Adrenal gland (tissue), 12 donors: ENCODE measurements around the gene DUSP3. TPM values are rescaled to one million over a fixed set of nuclear protein-coding genes. Genes with fewer than 3 reads are reported as not detected.

Source experiments
- DNase-seq, 7 donors: peaks; one replicate each; pipeline ENCODE4 v3.0.0-alpha.2; 2019 to 2020
- H3K27ac ChIP-seq, 5 donors: fragments of 200-600 bp; sonication (generic) in 4 of 5; 1 replicate in 3 of 5; 2 replicates in 2 of 5; pipeline versions ENCODE4 v1.5.1 to v1.8.0; 2016 to 2020; ENCODE audit warnings: mild to moderate bottlenecking in 1 of 5
- H3K27me3 ChIP-seq: fragments of 200-600 bp; 2 replicates; pipeline ENCODE4 v1.8.0; 2021
- H3K36me3 ChIP-seq, 2 donors: fragments of 200-600 bp; replicated peaks in 1 of 2; 1 replicate in 1 of 2; 2 replicates in 1 of 2; pipeline versions ENCODE4 v1.5.1 to v1.8.0; 2018 to 2022
- H3K4me1 ChIP-seq, 2 donors: fragments of 200-600 bp; replicated peaks in 1 of 2; 1 replicate in 1 of 2; 2 replicates in 1 of 2; pipeline versions ENCODE4 v1.5.1 to v1.8.0; 2018 to 2021
- H3K4me3 ChIP-seq, 4 donors: fragments of 200-600 bp; sonication (generic) in 3 of 4; one replicate each; pipeline ENCODE4 v1.5.1; 2016 to 2018
- H3K9me3 ChIP-seq, 3 donors: fragments of 200-600 bp; sonication (generic) in 1 of 3; replicated peaks in 1 of 3; 1 replicate in 2 of 3; 2 replicates in 1 of 3; pipeline versions ENCODE4 v1.5.1 to v1.8.0; 2016 to 2021
- POLR2A ChIP-seq, 2 donors: fragments of 450-650 bp; IDR thresholded peaks; one replicate each; pipeline ENCODE4 v1.6.1; 2017; ENCODE audit warnings: antibody characterized with exemption in 2 of 2, mild to moderate bottlenecking in 2 of 2, moderate library complexity in 1 of 2
- WGBS, 4 donors: extraction: QIAGEN DNeasy Blood & Tissue Kit in 2 of 4; methylation state at CpG; one replicate each; pipeline versions ENCODE4 v1.1.5 to v1.1.7; 2013 to 2017; 5-methylcytosine and 5-hydroxymethylcytosine counted together
- intact Hi-C, 2 donors: fragments of 100-400 bp; cut with DNase I; formaldehyde crosslinking; loops; one replicate each; pipeline versions ENCODE4 v1.14.1 to v1.15.0; 2022 to 2023
- polyA plus RNA-seq, 3 donors: library from polyadenylated mRNA; stranded (reverse); fragments of 200-250 nt in 2 of 3; fragments of 350-450 nt in 1 of 3; fragmentation: Illumina TruSeq in 1 of 3; extraction: RNeasy Lipid Tissue Mini Kit (QIAGEN cat#74804) in 1 of 3; gene quantifications; one replicate each; pipeline ENCODE4 v1.2.3, GENCODE V29; 2013 to 2014
- total RNA-seq, 9 donors: library from RNA; depleted of rRNA in 4 of 9; stranded (reverse); fragments of >200 nt in 4 of 9; fragments of 120-200 nt in 1 of 9; fragmentation: NEBNext Ultra II Directional in 1 of 9; extraction: Animal tissue kit (Norgen Biotek cat#: 25700) in 1 of 9; gene quantifications; one replicate each; pipeline versions ENCODE4 v1.1.0 to v1.2.4, GENCODE V29; 2013 to 2023
- TF ChIP-seq, protein P1 (sequence below), 6 experiments: fragments of 450-650 bp in 4 of 6; fragments of 200-600 bp in 2 of 6; sonication (generic) in 1 of 6; IDR thresholded peaks; 1 replicate in 5 of 6; 2 replicates in 1 of 6; pipeline versions ENCODE4 v1.5.1 to v1.8.0; 2016 to 2021; ENCODE audit warnings: antibody characterized with exemption in 6 of 6, mild to moderate bottlenecking in 2 of 6, moderate library complexity in 1 of 6
- donor health status: healthy with polysubstance abuse.
- donor health status: Bipolar disorder and iron deficiency.
- donor health status: DM: yes; HTN: yes; CAD: no.
- donor health status: DM: no; HTN: no; CAD: no.
- donor health status: DM: no; HTN: no; CAD: no.
- donor health status: DM: yes; HTN: yes; CAD: no.

The DUSP3 gene
- total and polyA plus RNA-seq, 12 donors = 56.3 to 136 (median 79.5) TPM

DNA sequence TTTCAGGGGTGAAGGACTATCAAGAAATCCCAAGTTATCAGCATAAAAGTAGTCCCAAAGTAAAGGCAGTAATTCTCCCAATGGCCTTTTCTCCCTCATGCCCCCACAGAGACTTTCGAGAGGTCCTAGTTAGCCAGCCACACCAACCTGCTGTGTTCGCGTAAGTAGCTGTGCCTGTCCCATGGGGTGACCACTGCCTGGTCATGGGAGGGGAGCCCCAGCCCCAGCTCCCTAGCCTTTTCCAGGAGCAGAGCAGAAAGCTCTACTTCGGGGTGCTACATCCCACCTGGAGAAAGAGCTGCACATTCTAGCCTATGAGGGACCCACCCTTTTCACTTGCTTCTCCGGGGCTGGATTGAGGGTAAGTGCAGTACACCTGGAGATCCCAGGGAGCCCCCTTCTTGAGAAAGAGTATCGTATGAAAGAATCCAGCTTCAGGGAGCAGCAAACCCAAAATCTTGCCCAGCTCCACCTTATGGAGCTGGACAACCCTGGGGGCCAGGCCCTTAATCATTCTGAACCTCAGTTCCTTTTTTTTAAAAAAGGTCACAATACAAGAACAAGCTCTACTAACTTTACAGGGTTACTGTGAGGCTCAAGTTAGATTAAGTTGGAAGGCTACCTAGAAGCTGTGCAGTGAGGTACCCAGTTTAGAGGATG, 11.6 kb downstream of the DUSP3 start:
- Histone ChIP-seq H3K36me3 (peaks cover 0 to 43% of the 10 kb centered on the region in 2 donors), H3K27me3 (no peaks in the 10 kb centered on the region), H3K27ac (no peak overlapping the region), H3K4me3 (no peak overlapping the region), H3K4me1 (peaks cover 0 to 9% of the 10 kb centered on the region in 2 donors), H3K9me3 (no peaks in the 10 kb centered on the region)
- no peak for TF ChIP-seq POLR2A (IDR thresholded peaks at IDR 0.05)
- TF ChIP-seq, protein P1, sequence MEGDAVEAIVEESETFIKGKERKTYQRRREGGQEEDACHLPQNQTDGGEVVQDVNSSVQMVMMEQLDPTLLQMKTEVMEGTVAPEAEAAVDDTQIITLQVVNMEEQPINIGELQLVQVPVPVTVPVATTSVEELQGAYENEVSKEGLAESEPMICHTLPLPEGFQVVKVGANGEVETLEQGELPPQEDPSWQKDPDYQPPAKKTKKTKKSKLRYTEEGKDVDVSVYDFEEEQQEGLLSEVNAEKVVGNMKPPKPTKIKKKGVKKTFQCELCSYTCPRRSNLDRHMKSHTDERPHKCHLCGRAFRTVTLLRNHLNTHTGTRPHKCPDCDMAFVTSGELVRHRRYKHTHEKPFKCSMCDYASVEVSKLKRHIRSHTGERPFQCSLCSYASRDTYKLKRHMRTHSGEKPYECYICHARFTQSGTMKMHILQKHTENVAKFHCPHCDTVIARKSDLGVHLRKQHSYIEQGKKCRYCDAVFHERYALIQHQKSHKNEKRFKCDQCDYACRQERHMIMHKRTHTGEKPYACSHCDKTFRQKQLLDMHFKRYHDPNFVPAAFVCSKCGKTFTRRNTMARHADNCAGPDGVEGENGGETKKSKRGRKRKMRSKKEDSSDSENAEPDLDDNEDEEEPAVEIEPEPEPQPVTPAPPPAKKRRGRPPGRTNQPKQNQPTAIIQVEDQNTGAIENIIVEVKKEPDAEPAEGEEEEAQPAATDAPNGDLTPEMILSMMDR (IDR thresholded peaks at IDR 0.05) = no peak
- intact Hi-C loops = loop anchor here in 1 of 2 donors (10.0 kb wide), 1 partner anchor 78 kb away; the partner anchor contains the start of gene CD300LG
- WGBS, 4 donors = 78 to 87% (median 84%) methylated on average over 6 of the region's 6 CpGs
- DNase-seq = peak in 1 of 7 donors; percentile 39

GRCh38 chr17:43766413-43767052, 12.2 kb downstream of the DUSP3 start:
- Histone ChIP-seq H3K4me1 (peaks cover 0 to 9% of the 10 kb centered on the region in 2 donors), H3K27ac (no peak overlapping the region), H3K27me3 (no peaks in the 10 kb centered on the region), H3K9me3 (no peaks in the 10 kb centered on the region), H3K4me3 (no peak overlapping the region), H3K36me3 (peaks cover 0 to 37% of the 10 kb centered on the region in 2 donors)
- TF ChIP-seq, protein P1 (IDR thresholded peaks at IDR 0.05) = peak; percentile 61 to 88 (median 69)
- no peak for TF ChIP-seq POLR2A (IDR thresholded peaks at IDR 0.05)
- DNase-seq = peak in 5 of 7 donors; percentile 48 to 78 (median 74)
- intact Hi-C loops = loop anchor here in 1 of 2 donors (10.0 kb wide), 1 partner anchor 78 kb away; the partner anchor contains the start of gene CD300LG
- WGBS, 4 donors = 45 to 60% (median 56%) methylated on average over 7 of the region's 7 CpGs

GRCh38 chr17:43760254-43760852, 18.4 kb downstream of the DUSP3 start:
- peaks cover 1 to 3% of the 10 kb centered on the region in 2 donors for H3K4me1 ChIP-seq
- no peak overlapping the region for H3K27ac ChIP-seq
- DNase-seq = peak; percentile 92 to 98 (median 96)
- no peak overlapping the region for H3K4me3 ChIP-seq
- H3K9me3 ChIP-seq = no peaks in the 10 kb centered on the region
- H3K27me3 ChIP-seq = no peaks in the 10 kb centered on the region
- 7 to 10% (median 9%) methylated on average over 10 of the region's 10 CpGs for WGBS, 4 donors
- H3K36me3 ChIP-seq = no peaks in the 10 kb centered on the region
- intact Hi-C loops = loop anchor here (2.0 to 10.0 kb wide), 3 partner anchors 68 to 188 kb away; partner anchors contain the start of gene CD300LG (in 1 of the 2)
- TF ChIP-seq, protein P1 (IDR thresholded peaks at IDR 0.05) = peak; percentile 95 to 100 (median 100)
- TF ChIP-seq POLR2A (IDR thresholded peaks at IDR 0.05) = no peak

- TF ChIP-seq, protein P1 (IDR thresholded peaks at IDR 0.05) = no peak
- no peak for TF ChIP-seq POLR2A (IDR thresholded peaks at IDR 0.05)
- no peak for DNase-seq
- Histone ChIP-seq H3K27ac (no peak overlapping the region), H3K27me3 (no peaks in the 10 kb centered on the region), H3K4me1 (peaks cover 6 to 8% of the 10 kb centered on the region in 2 donors), H3K4me3 (no peak overlapping the region), H3K36me3 (no peaks in the 10 kb centered on the region), H3K9me3 (no peaks in the 10 kb centered on the region)
- intact Hi-C loops = loop anchor here (2.0 to 10.0 kb wide), 4 partner anchors 63 to 188 kb away; partner anchors contain the start of gene CD300LG (in 1 of the 2)
- WGBS, 4 donors = 46 to 72% (median 59%) methylated on average over 6 to 7 of the region's 7 CpGs
Observed at GRCh38 chr17:43759836-43760235, 18.9 kb downstream of the DUSP3 start.
